ENCODE data around the gene NTN4.
"Not testable (repeated sequence)": the region's sequence is repeated elsewhere in the genome, so short reads cannot be mapped to it uniquely, and the experiment has no call there.

The NTN4 gene

GRCh38 chr12:95683418-95683817 lies 107.1 kb downstream of the NTN4 start:
- Histone ChIP-seq H3K4me3 (ENCODE audit: severe bottlenecking) (no peak overlapping the region), H3K36me3 (ENCODE audit: low read depth) (peaks cover 18% of the 10 kb centered on the region), H3K27me3 (ENCODE audit: insufficient read depth, poor library complexity, severe bottlenecking) (no peaks in the 10 kb centered on the region), H3K27ac (ENCODE audit: poor library complexity, severe bottlenecking) (no peak overlapping the region), H3K4me1 (ENCODE audit: insufficient read depth, poor library complexity, severe bottlenecking) (peaks cover 7% of the 10 kb centered on the region), H3K9me3 (ENCODE audit: severe bottlenecking) (no peaks in the 10 kb centered on the region)
- DNase-seq (ENCODE audit: low spot score) (no peak), ATAC-seq (ENCODE audit: low read depth) (no peak)
- TF ChIP-seq CTCF (IDR thresholded peaks at IDR 0.05; ENCODE audit: poor library complexity, severe bottlenecking): no peak

- Histone ChIP-seq H3K4me3 (ENCODE audit: severe bottlenecking) (no peak overlapping the region), H3K27me3 (ENCODE audit: insufficient read depth, poor library complexity, severe bottlenecking) (no peaks in the 10 kb centered on the region), H3K27ac (ENCODE audit: poor library complexity, severe bottlenecking) (no peak overlapping the region), H3K36me3 (ENCODE audit: low read depth) (peaks cover 18% of the 10 kb centered on the region), H3K9me3 (ENCODE audit: severe bottlenecking) (no peaks in the 10 kb centered on the region), H3K4me1 (ENCODE audit: insufficient read depth, poor library complexity, severe bottlenecking) (no peaks in the 10 kb centered on the region)
- no peak for DNase-seq (ENCODE audit: low spot score)
- TF ChIP-seq CTCF (IDR thresholded peaks at IDR 0.05; ENCODE audit: poor library complexity, severe bottlenecking): no peak
- ATAC-seq (ENCODE audit: low read depth): no peak
These were observed 109.3 kb downstream of the NTN4 start for GRCh38 chr12:95681210-95681765.

GRCh38 chr12:95678684-95679083 lies 111.9 kb downstream of the NTN4 start:
- no peak for ATAC-seq (ENCODE audit: low read depth)
- Histone ChIP-seq H3K27me3 (ENCODE audit: insufficient read depth, poor library complexity, severe bottlenecking) (no peaks in the 10 kb centered on the region), H3K27ac (ENCODE audit: poor library complexity, severe bottlenecking) (no peak overlapping the region), H3K9me3 (ENCODE audit: severe bottlenecking) (no peaks in the 10 kb centered on the region), H3K4me1 (ENCODE audit: insufficient read depth, poor library complexity, severe bottlenecking) (no peaks in the 10 kb centered on the region), H3K36me3 (ENCODE audit: low read depth) (peaks cover 18% of the 10 kb centered on the region), H3K4me3 (ENCODE audit: severe bottlenecking) (no peak overlapping the region)
- DNase-seq (ENCODE audit: low spot score): no peak
- no peak for TF ChIP-seq CTCF (IDR thresholded peaks at IDR 0.05; ENCODE audit: poor library complexity, severe bottlenecking)

- H3K36me3 ChIP-seq (ENCODE audit: low read depth): peaks cover 16% of the 10 kb centered on the region
- not testable (repeated sequence) for H3K4me3 ChIP-seq (ENCODE audit: severe bottlenecking); H3K27ac ChIP-seq (ENCODE audit: poor library complexity, severe bottlenecking); H3K9me3 ChIP-seq (ENCODE audit: severe bottlenecking); H3K27me3 ChIP-seq (ENCODE audit: insufficient read depth, poor library complexity, severe bottlenecking); DNase-seq (ENCODE audit: low spot score); H3K4me1 ChIP-seq (ENCODE audit: insufficient read depth, poor library complexity, severe bottlenecking); ATAC-seq (ENCODE audit: low read depth)
These were observed 112.8 kb downstream of the NTN4 start for GRCh38 chr12:95677782-95678181.

GRCh38 chr12:95674631-95675030 lies 115.9 kb downstream of the NTN4 start:
- no peak for ATAC-seq (ENCODE audit: low read depth)
- H3K4me1 ChIP-seq (ENCODE audit: insufficient read depth, poor library complexity, severe bottlenecking): no peaks in the 10 kb centered on the region
- DNase-seq (ENCODE audit: low spot score): no peak
- TF ChIP-seq CTCF (IDR thresholded peaks at IDR 0.05; ENCODE audit: poor library complexity, severe bottlenecking): no peak
- H3K27me3 ChIP-seq (ENCODE audit: insufficient read depth, poor library complexity, severe bottlenecking): no peaks in the 10 kb centered on the region
- H3K36me3 ChIP-seq (ENCODE audit: low read depth): peaks cover 7% of the 10 kb centered on the region; the same call in 1 of the 2 replicates
- no peaks in the 10 kb centered on the region for H3K9me3 ChIP-seq (ENCODE audit: severe bottlenecking)
- H3K4me3 ChIP-seq (ENCODE audit: severe bottlenecking): no peak overlapping the region
- H3K27ac ChIP-seq (ENCODE audit: poor library complexity, severe bottlenecking): no peak overlapping the region

Measured in RWPE2 (cell line).